Thyroid gland (tissue), 4 donors: ENCODE data around the gene ZNF579.

Experiments used
- CTCF ChIP-seq, 6 experiments: fragments of 200-600 bp in 3 of 6; fragments of 450-650 bp in 3 of 6; sonication (generic) in 3 of 6; IDR thresholded peaks; one replicate each; pipeline ENCODE4 v1.5.1; 2016 to 2019; ENCODE audit warnings: antibody characterized with exemption in 6 of 6, mild to moderate bottlenecking in 2 of 6, inconsistent platforms in 1 of 6, moderate library complexity in 1 of 6
- POLR2A ChIP-seq, 2 donors: fragments of 450-650 bp; IDR thresholded peaks; one replicate each; pipeline ENCODE4 v1.6.1; 2017; ENCODE audit warnings: antibody characterized with exemption in 2 of 2, mild to moderate bottlenecking in 2 of 2, moderate library complexity in 1 of 2

- no peak for TF ChIP-seq CTCF (IDR thresholded peaks at IDR 0.05)
- peak in 1 of 2 donors; percentile 16 for TF ChIP-seq POLR2A (IDR thresholded peaks at IDR 0.05)
Measured at GRCh38 chr19:55581823-55582223, 1.2 kb upstream of the ZNF579 start.
